Left ventricle myocardium inferior (tissue), 1 donor: ENCODE measurements around the gene FAT1. TPM values are rescaled to one million over a fixed set of nuclear protein-coding genes. Genes with fewer than 3 reads are reported as not detected.

Source experiments
- DNase-seq: peaks from one replicate; pipeline ENCODE4 v3.0.0-alpha.2; 2020
- H3K27ac ChIP-seq: fragments of 200-600 bp; replicated peaks from 2 replicates; pipeline ENCODE4 v1.8.0; 2021
- H3K27me3 ChIP-seq: fragments of 200-600 bp; 2 replicates; pipeline ENCODE4 v1.8.0; 2021; ENCODE audit warnings: low read depth
- H3K36me3 ChIP-seq: fragments of 200-600 bp; 2 replicates; pipeline ENCODE4 v1.8.0; 2021
- H3K4me1 ChIP-seq: fragments of 200-600 bp; 2 replicates; pipeline ENCODE4 v1.8.0; 2021
- H3K4me3 ChIP-seq: fragments of 200-600 bp; 2 replicates; pipeline ENCODE4 v1.8.0; 2021; ENCODE audit warnings: mild to moderate bottlenecking, moderate library complexity
- H3K9me3 ChIP-seq: fragments of 200-600 bp; replicated peaks from 2 replicates; pipeline ENCODE4 v1.8.0; 2021
- CTCF ChIP-seq: fragments of 200-600 bp; IDR thresholded peaks from 2 replicates; pipeline ENCODE4 v1.8.0; 2021; ENCODE audit warnings: antibody characterized with exemption, mild to moderate bottlenecking, borderline replicate concordance
- intact Hi-C: fragments of 100-400 bp; cut with micrococcal nuclease; formaldehyde crosslinking; loops from one replicate; pipeline ENCODE4 v1.11.0; 2022
- total RNA-seq: library from RNA; stranded (reverse); fragmentation: NEBNext Ultra II Directional; extraction: Animal tissue kit (Norgen Biotek cat#: 25700); gene quantifications from one replicate; pipeline ENCODE4 v1.2.1, GENCODE V29; 2021
- donor health status: DM: no; HTN: yes; CAD: no; lungs with severe emphysema.

FAT1 gene
- total RNA-seq, 1 donor from 2014 or later = 59.1 TPM

GRCh38 chr4:186570193-186570996 lies 153.3 kb downstream of the FAT1 start:
- Histone ChIP-seq H3K9me3 (no peaks in the 10 kb centered on the region), H3K4me3 (peak overlapping the region; percentile 43), H3K4me1 (no peaks in the 10 kb centered on the region), H3K36me3 (no peaks in the 10 kb centered on the region), H3K27me3 (peaks cover 71% of the 10 kb centered on the region), H3K27ac (no peak overlapping the region)
- TF ChIP-seq CTCF = no peak
- DNase-seq = no peak
- intact Hi-C loops = no loop called here

GRCh38 chr4:186569533-186570192 lies 154.0 kb downstream of the FAT1 start:
- no peak for DNase-seq
- H3K27me3 ChIP-seq = peaks cover 78% of the 10 kb centered on the region
- H3K4me3 ChIP-seq = peak overlapping the region; percentile 43
- H3K9me3 ChIP-seq = no peaks in the 10 kb centered on the region
- H3K27ac ChIP-seq = no peak overlapping the region
- intact Hi-C loops = no loop called here
- H3K4me1 ChIP-seq = no peaks in the 10 kb centered on the region
- TF ChIP-seq CTCF = no peak
- no peaks in the 10 kb centered on the region for H3K36me3 ChIP-seq

GRCh38 chr4:186566068-186566467 lies 157.6 kb downstream of the FAT1 start:
- Histone ChIP-seq H3K36me3 (no peaks in the 10 kb centered on the region), H3K4me1 (no peaks in the 10 kb centered on the region), H3K27me3 (peaks cover 57% of the 10 kb centered on the region), H3K4me3 (no peak overlapping the region), H3K27ac (no peak overlapping the region), H3K9me3 (no peaks in the 10 kb centered on the region)
- no peak for DNase-seq
- intact Hi-C loops = no loop called here
- TF ChIP-seq CTCF = no peak

GRCh38 chr4:186563761-186564160 lies 159.9 kb downstream of the FAT1 start:
- intact Hi-C loops = no loop called here
- H3K4me3 ChIP-seq = no peak overlapping the region
- no peak for DNase-seq
- H3K27me3 ChIP-seq = peaks cover 37% of the 10 kb centered on the region
- H3K27ac ChIP-seq = no peak overlapping the region
- peaks cover 14% of the 10 kb centered on the region for H3K9me3 ChIP-seq
- no peak for TF ChIP-seq CTCF
- no peaks in the 10 kb centered on the region for H3K36me3 ChIP-seq
- H3K4me1 ChIP-seq = no peaks in the 10 kb centered on the region

- H3K4me3 ChIP-seq = no peak overlapping the region
- H3K27ac ChIP-seq = no peak overlapping the region
- no peaks in the 10 kb centered on the region for H3K36me3 ChIP-seq
- no peak for DNase-seq
- H3K27me3 ChIP-seq = peaks cover 30% of the 10 kb centered on the region
- TF ChIP-seq CTCF = no peak
- H3K4me1 ChIP-seq = no peaks in the 10 kb centered on the region
- intact Hi-C loops = no loop called here
- peaks cover 14% of the 10 kb centered on the region for H3K9me3 ChIP-seq
These were observed 161.9 kb downstream of the FAT1 start for GRCh38 chr4:186561748-186562147.
